ENCODE data around the gene ZNF548.
"Not testable (repeated sequence)": the region's sequence is repeated elsewhere in the genome, so short reads cannot be mapped to it uniquely, and the experiment has no call there.

The ZNF548 gene

GRCh38 chr19:57389730-57390598, at the start of gene ZNF548:
Gene ZNF548 (plus strand): TSS chr19:57389854. CDS start chr19:57390100, 246 bp downstream.
- peak; percentile 95 to 97 for DNase-seq (ENCODE audit: extremely low read depth in 1 of 2, low read depth in 1 of 2)

- DNase-seq (ENCODE audit: extremely low read depth in 1 of 2, low read depth in 1 of 2): no peak
Measured at GRCh38 chr19:57342582-57342981, 47.1 kb upstream of the ZNF548 start.

- DNase-seq (ENCODE audit: extremely low read depth in 1 of 2, low read depth in 1 of 2): no peak
Measured at GRCh38 chr19:57348136-57348535, 41.5 kb upstream of the ZNF548 start.

- DNase-seq (ENCODE audit: extremely low read depth in 1 of 2, low read depth in 1 of 2): peak; percentile 59 to 69
Measured at GRCh38 chr19:57350877-57351805, 38.5 kb upstream of the ZNF548 start, which contains the start of gene ZNF304. Gene ZNF304 (plus strand): TSS chr19:57351271. CDS start chr19:57351665, 394 bp downstream.

- no peak for DNase-seq (ENCODE audit: extremely low read depth in 1 of 2, low read depth in 1 of 2)
Measured at GRCh38 chr19:57351867-57352266, 37.8 kb upstream of the ZNF548 start.

- DNase-seq (ENCODE audit: extremely low read depth in 1 of 2, low read depth in 1 of 2): no peak
Measured at GRCh38 chr19:57355916-57356315, 33.7 kb upstream of the ZNF548 start.

- no peak for DNase-seq (ENCODE audit: extremely low read depth in 1 of 2, low read depth in 1 of 2)
Measured at GRCh38 chr19:57357406-57357805, 32.2 kb upstream of the ZNF548 start.

GRCh38 chr19:57359300-57359699, 30.4 kb upstream of the ZNF548 start:
- no peak for DNase-seq (ENCODE audit: extremely low read depth in 1 of 2, low read depth in 1 of 2)

- no peak for DNase-seq (ENCODE audit: extremely low read depth in 1 of 2, low read depth in 1 of 2)
Measured at GRCh38 chr19:57362419-57362818, 27.2 kb upstream of the ZNF548 start.

- peak; percentile 91 to 95 for DNase-seq (ENCODE audit: extremely low read depth in 1 of 2, low read depth in 1 of 2)
Measured at GRCh38 chr19:57362997-57363687, 26.5 kb upstream of the ZNF548 start, which contains the start of the genes TRAPPC2B and ZNF547. Gene TRAPPC2B (plus strand): TSS chr19:57363551. CDS start chr19:57364834, 1,283 bp downstream. Gene ZNF547 (plus strand): TSS chr19:57363551. CDS start chr19:57368556, 5,005 bp downstream.

- DNase-seq (ENCODE audit: extremely low read depth in 1 of 2, low read depth in 1 of 2): no peak
Measured at GRCh38 chr19:57363688-57364181, 25.9 kb upstream of the ZNF548 start.

- DNase-seq (ENCODE audit: extremely low read depth in 1 of 2, low read depth in 1 of 2): no peak
Measured at GRCh38 chr19:57366776-57367175, 22.9 kb upstream of the ZNF548 start.

- no peak for DNase-seq (ENCODE audit: extremely low read depth in 1 of 2, low read depth in 1 of 2)
Measured at GRCh38 chr19:57374179-57374578, 15.5 kb upstream of the ZNF548 start.

- DNase-seq (ENCODE audit: extremely low read depth in 1 of 2, low read depth in 1 of 2): not testable (repeated sequence)
Measured at GRCh38 chr19:57374647-57375046, 15.0 kb upstream of the ZNF548 start.

- no peak for DNase-seq (ENCODE audit: extremely low read depth in 1 of 2, low read depth in 1 of 2)
Measured at GRCh38 chr19:57376151-57376550, 13.5 kb upstream of the ZNF548 start.

GRCh38 chr19:57377498-57378146, 12.0 kb upstream of the ZNF548 start:
- DNase-seq (ENCODE audit: extremely low read depth in 1 of 2, low read depth in 1 of 2): no peak

- DNase-seq (ENCODE audit: extremely low read depth in 1 of 2, low read depth in 1 of 2): no peak
Measured at GRCh38 chr19:57380923-57381322, 8.7 kb upstream of the ZNF548 start.

- DNase-seq (ENCODE audit: extremely low read depth in 1 of 2, low read depth in 1 of 2): no peak
Measured at GRCh38 chr19:57382806-57383488, 6.7 kb upstream of the ZNF548 start.

GRCh38 chr19:57389194-57389729, 392 bp upstream of the ZNF548 start:
- DNase-seq (ENCODE audit: extremely low read depth in 1 of 2, low read depth in 1 of 2): no peak

All from activated CD8-positive, alpha-beta memory T cell treated with anti-CD3 and anti-CD28 coated beads for 1 hour (primary cell).